NCI-H446 treated with DMSO at 0.1 percent for 48 hours (cell line): ENCODE data around the gene CCDC102B.
"Not testable (repeated sequence)": the region's sequence is repeated elsewhere in the genome, so short reads cannot be mapped to it uniquely, and the experiment has no call there.

Source experiments
- DNase-seq: peaks from one replicate; lab custom pipeline; 2025; lab: John Stamatoyannopoulos, UW

CCDC102B gene

DNA sequence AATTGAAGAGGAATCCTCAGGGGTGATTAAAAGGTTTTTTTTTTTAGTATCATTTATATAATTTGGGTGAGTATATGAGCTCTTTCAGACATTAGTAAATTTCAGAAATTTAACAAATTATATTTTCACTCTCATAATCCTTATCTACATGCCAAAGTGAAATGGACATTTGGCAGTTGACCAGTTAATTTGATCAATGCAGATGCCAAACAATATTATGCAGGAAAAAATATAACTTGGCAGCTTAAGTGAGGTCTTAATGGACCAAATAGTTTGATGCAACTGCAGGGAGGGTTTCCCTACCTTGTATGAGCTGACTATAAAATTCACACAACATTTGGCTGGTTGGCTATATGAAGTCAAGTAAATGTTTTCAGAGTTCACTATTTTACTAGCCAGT is 185.2 kb downstream of the CCDC102B start:
- no peak for DNase-seq

- DNase-seq = no peak
These were observed 186.5 kb downstream of the CCDC102B start for GRCh38 chr18:68984342-68984741.

DNA sequence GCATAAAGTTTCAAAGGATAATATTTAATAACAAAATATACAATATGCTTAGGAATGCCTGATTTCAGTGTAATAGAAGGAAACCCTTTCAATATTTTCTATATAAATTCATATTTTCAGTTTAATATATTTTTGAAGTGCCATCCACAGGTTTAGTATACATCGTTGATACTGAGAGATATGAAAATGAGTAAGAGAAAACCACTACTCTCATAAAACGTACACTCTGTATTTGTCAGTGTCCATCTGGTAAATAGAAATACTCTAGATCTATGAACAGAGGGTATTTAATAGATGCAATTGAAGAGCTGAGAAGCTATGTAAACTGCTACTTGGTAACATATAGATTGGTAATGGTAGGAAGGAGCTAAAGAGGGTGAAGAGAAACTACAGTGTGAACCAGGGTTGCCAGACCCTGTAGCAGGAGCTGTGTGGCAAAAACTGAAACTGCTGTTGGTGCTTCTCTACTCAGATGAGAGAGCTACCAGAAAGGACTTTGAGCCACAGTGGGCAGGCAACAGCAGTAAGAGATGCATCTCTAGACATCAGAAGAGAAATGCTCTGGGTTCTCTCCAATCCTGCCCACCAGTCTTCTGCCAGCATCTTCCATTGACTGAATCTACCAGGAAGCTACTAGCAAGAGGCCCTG is 187.4 kb downstream of the CCDC102B start:
- DNase-seq = no peak

DNA sequence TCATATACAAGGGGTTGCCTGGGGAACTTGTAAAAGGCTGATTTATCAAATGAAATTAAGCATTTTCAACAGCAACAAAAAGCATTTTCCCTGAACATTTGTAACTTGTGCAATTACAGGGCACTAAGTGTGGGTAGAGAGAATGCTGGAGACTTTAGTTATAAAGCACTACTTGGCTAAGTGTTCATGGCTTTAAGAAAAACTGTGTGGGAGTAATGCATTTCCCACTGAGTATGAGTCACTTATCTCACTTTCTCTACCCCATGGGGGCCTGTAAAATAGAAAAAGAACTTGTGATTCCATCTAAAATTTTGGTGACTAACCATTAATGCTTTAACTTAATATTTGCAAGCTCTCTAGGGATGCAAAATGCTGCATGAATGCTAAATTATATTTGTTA is 193.4 kb downstream of the CCDC102B start:
- DNase-seq = no peak

GRCh38 chr18:68992719-68993482 is 195.0 kb downstream of the CCDC102B start:
- DNase-seq = no peak

GRCh38 chr18:68995675-68996074 is 197.8 kb downstream of the CCDC102B start:
- no peak for DNase-seq

DNA sequence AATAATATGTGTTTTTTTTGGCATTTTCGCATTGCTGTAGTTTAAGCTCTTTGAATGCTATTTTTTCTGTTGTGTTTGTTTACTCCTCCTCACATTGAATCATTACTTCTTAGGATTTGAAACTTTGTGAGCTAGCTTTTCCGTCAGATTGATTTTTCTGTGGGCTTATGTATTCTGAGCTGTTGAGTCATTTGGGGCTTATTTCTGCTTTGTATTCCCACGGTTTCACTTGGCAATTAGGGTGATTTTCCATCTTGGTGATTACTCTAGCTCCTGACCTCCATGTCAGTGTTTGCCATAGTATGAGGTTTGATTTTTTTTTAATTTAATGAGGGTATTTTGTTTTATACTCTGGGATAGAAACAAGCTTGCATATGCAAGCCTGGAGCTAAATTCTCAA is 200.0 kb downstream of the CCDC102B start:
- DNase-seq = no peak

- no peak for DNase-seq
These were observed 202.5 kb downstream of the CCDC102B start for GRCh38 chr18:69000366-69000765.

DNA sequence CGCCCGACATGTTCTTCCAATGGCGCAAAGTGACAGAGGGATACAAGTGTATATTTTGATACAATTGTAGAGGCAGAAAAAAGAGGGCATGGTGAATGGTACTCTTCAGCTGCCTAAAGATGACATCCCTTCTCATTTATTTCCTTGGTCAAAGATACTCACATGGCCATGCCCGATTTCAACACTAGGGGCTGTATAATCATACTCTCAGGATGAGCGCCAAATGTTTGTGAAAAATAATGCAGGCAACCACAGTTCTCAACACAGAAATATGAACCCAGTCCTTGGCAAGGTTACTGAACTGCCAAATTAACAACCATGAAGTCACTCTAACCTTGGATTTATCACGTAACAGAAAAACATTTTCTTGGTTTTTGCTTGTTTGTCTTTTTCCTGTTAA is 204.4 kb downstream of the CCDC102B start:
- no peak for DNase-seq

- not testable (repeated sequence) for DNase-seq
These were observed 208.3 kb downstream of the CCDC102B start for GRCh38 chr18:69006212-69006611.

DNA sequence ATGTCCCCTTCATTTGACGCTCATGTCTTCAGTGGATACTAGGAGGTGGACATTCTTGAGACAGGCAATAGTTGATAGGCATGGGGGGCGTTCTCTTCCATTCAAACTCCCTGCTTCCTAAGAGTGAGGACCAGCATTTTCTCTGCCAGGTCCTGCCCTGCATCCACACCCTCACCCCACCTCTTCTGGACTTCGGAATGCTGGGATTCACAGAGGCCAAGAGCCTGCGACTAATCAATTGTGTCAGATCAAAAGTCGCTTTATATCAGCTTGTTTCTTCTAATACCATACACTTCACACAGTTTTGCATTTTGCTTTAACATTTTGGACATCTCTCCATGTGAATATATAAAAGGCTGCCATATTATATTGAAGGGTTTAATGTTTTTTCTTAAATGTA is 210.7 kb downstream of the CCDC102B start:
- DNase-seq = no peak

DNA sequence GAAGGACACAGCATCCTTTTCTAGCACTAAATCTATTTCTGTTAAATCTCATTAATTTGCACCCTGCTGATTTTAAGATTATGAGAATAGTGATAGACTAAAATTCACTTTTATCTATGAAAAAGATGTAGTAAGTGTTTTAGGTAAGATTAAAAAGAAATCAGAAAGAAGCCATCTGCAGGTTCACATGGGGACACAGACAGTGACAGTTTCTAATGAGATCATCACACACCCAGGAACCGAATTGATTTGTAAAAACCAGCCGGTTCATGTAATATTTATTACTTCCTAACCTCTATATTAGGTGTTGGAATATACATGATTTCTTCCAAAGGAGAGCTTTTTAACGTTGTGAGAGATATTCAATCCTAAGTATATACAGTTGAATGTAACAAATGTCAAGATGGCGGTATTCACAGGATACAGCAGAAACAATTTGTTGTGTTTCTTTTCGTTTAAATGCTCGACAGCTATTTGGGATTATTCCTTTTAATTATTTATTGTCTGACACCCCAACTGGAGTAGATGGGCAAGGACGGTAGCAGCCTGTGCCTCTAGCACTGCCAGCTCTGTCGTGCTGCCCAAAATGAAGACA is 223.4 kb downstream of the CCDC102B start:
- no peak for DNase-seq

DNA sequence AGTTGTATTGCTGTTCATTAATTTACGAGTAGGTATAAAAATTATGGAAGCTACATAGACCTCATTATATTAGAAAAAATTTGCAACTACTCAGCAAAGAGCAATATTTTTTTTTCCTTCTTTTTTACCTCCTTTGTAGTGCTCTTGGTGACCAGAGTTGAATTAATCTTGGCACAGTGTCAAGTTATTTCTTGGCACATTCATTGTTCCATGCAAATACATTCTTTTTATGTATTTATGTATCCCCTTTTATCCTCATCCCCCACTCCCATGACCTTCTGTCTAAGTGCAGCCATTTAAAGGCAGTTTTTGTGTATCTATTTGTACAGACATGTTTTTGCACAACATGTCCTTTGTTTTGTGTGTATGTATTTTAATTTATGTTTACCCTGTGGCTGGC is 224.5 kb downstream of the CCDC102B start:
- peak; percentile 61 for DNase-seq

DNA sequence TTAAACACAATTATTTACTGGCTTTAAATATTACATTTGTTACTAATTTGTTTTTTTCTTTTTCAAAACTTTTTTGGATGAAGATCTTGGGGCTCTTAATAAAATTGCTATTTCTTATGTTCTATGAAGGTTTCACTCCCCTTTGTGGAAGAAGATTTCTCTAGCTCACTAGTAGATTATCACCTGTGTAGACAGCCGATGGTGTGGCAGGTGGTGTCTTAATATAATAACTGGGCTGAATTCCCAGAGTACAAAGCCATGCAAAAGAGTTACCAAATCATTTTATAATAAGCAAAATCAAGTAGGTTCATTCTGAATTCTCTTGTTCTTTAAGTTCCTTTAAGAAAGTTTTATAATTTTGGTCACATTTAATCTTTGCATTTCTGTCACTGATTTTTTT is 233.7 kb downstream of the CCDC102B start:
- DNase-seq = no peak

GRCh38 chr18:69032009-69032408 is 234.1 kb downstream of the CCDC102B start:
- no peak for DNase-seq

- peak; percentile 46 for DNase-seq
These were observed 237.9 kb downstream of the CCDC102B start for GRCh38 chr18:69035756-69036155.

GRCh38 chr18:69044215-69044614 is 246.3 kb downstream of the CCDC102B start:
- DNase-seq = no peak

GRCh38 chr18:69064063-69064462 is 266.2 kb downstream of the CCDC102B start:
- no peak for DNase-seq

DNA sequence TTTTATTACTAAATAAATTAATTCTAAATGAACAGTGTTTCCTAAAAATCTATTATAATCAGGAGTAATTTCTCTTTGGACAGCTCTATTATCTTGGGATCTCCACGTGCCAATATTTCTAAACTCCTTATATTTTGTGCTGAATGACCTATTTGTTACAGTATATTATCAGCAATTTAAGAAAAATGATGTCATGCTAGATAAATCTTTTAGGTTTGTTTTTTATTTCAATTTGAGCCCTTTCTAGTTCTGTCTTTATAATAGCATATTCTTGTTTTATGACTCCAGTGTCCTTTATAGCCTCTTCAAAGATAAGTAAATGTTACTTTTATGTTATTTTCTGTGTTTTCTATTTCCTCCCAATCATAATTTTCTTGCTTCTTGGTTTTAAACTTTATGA is 269.2 kb downstream of the CCDC102B start:
- no peak for DNase-seq

DNA sequence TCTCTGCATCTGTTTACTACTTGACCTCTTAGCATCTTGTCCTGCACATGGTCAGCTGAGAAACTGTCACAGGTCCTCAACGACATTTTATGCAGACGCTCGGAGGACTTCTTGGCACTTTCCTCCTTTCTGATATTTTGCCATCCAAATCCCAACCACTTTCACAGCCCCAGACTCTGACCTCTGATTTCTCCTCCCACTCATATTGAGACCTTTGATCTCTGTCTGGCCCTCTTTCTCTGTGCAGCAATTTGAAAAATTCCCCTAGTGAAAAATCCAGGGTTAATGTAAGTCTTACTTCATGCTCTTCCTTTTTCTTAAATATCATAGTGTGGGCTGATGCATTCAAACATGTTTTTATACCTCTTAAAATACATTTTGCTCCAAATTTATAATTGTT is 273.8 kb downstream of the CCDC102B start:
- no peak for DNase-seq

- no peak for DNase-seq
These were observed 284.0 kb downstream of the CCDC102B start for GRCh38 chr18:69081846-69082245.

- no peak for DNase-seq
These were observed 284.6 kb downstream of the CCDC102B start for GRCh38 chr18:69082499-69082898.

DNA sequence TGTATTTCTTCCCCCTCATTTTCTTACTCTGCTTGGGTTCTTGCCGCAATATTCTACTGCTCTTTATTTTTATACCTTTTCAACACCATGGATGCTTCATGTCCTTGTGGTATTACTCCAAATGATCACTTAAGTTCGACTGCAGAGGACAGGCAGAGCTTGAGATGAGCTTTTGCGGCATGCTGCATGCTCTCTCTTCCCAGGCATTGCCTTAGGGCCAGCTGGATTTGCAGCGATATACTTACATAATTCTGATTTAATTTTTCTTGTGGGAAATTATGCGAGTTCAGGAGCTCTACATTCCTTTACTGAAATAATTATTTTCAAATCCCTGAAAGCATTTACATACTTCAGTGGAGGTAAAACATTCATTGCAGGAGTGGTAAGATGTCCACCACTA is 288.1 kb downstream of the CCDC102B start:
- no peak for DNase-seq
